HepG2 (cell line): Measurements from ENCODE around the gene GABRB1. TPM values are rescaled to one million over a fixed set of nuclear protein-coding genes. Genes with fewer than 3 reads are reported as not detected.

Experiments used
- ATAC-seq: fragments of 200-7000 bp; cut with Tn5 transposase; 3 replicates; pipeline ENCODE4 v1.9.1; 2020; ENCODE audit warnings: mild to moderate bottlenecking, moderate library complexity
- BruUV-seq: library from RNA; stranded (reverse); fragments of 400-500 nt; replicated peaks from 2 replicates; lab custom pipeline; 2021; lab: Mats Ljungman, UMichigan
- CTCF ChIA-PET: fragments of 300-600 bp; formaldehyde crosslinking; extraction: SDS; loops from one replicate; lab custom pipeline; 2021; ENCODE audit warnings: low total read pairs, inconsistent platforms, low intra/inter-chr PET ratio; lab: Yijun Ruan, JAX
- POLR2A ChIA-PET: fragments of 350-600 bp; sonication (Branson Sonifier 250); formaldehyde crosslinking; loops from one replicate; lab custom pipeline; 2020; ENCODE audit warnings: antibody characterized with exemption, inconsistent platforms; lab: Yijun Ruan, JAX
- DNase-seq: peaks from one replicate; pipeline ENCODE4 v3.0.0-alpha.2; 2015; ENCODE audit warnings: low spot score
- FAIRE-seq: peaks from 3 replicates; lab custom pipeline; 2011; peaks lifted over from hg19 to GRCh38; lab: Jason Lieb, UNC
- H2AFZ ChIP-seq: one replicate; pipeline ENCODE4 v1.6.1; 2011; ENCODE audit warnings: low read length, inconsistent platforms
- H3K27ac ChIP-seq: fragments of 300-600 bp; 3 replicates; pipeline ENCODE4 v1.8.0; 2011; ENCODE audit warnings: mixed run types, mild to moderate bottlenecking, mixed read lengths, low read length, inconsistent platforms; ENCODE audit not compliant: insufficient read depth; ENCODE audit errors: extremely low read length
- H3K27me3 ChIP-seq, 2 experiments: fragments of 200-600 bp in 1 of 2; 2 replicates in 1 of 2; 3 replicates in 1 of 2; pipeline versions ENCODE4 v1.6.0 to v1.8.0; 2011; ENCODE audit warnings: low read length in 2 of 2, mild to moderate bottlenecking in 2 of 2, moderate library complexity in 2 of 2, inconsistent platforms in 1 of 2; ENCODE audit not compliant: insufficient read depth in 2 of 2, control insufficient read depth in 1 of 2
- H3K36me3 ChIP-seq, 2 experiments: fragments of 200-600 bp in 1 of 2; replicated peaks in 1 of 2; 2 replicates in 1 of 2; 3 replicates in 1 of 2; pipeline versions ENCODE4 v1.5.1 to v1.8.0; 2011; ENCODE audit warnings: low read length in 2 of 2, inconsistent platforms in 1 of 2; ENCODE audit not compliant: insufficient read depth in 2 of 2, control insufficient read depth in 1 of 2
- H3K4me1 ChIP-seq: 2 replicates; pipeline ENCODE4 v1.5.1; 2012; ENCODE audit warnings: low read length, inconsistent platforms; ENCODE audit not compliant: insufficient read depth
- H3K4me2 ChIP-seq: 2 replicates; pipeline ENCODE4 v1.6.0; 2011; ENCODE audit warnings: low read depth, low read length, inconsistent platforms
- H3K4me3 ChIP-seq, 3 experiments: fragments of 200-600 bp in 1 of 3; sonication (generic), shearing (Covaris generic) in 1 of 3; replicated peaks in 1 of 3; 2 replicates each; pipeline ENCODE4 v1.5.1; 2011 to 2016; ENCODE audit warnings: low read length in 3 of 3, inconsistent platforms in 2 of 3, low read depth in 2 of 3, mild to moderate bottlenecking in 2 of 3, control low read depth in 1 of 3, mixed read lengths in 1 of 3; ENCODE audit not compliant: insufficient read depth in 1 of 3
- H3K79me2 ChIP-seq: one replicate; pipeline ENCODE4 v1.6.1; 2011; ENCODE audit warnings: low read length, inconsistent platforms; ENCODE audit not compliant: insufficient read depth
- H3K9ac ChIP-seq: 2 replicates; pipeline ENCODE4 v1.6.0; 2011; ENCODE audit warnings: mild to moderate bottlenecking, low read depth, low read length, inconsistent platforms; ENCODE audit not compliant: insufficient read depth
- H3K9me3 ChIP-seq: 2 replicates; pipeline ENCODE4 v1.5.1; 2012; ENCODE audit warnings: mild to moderate bottlenecking, low read length
- H4K20me1 ChIP-seq: 2 replicates; pipeline ENCODE4 v1.6.0; 2011; ENCODE audit warnings: inconsistent platforms, mild to moderate bottlenecking, low read length, moderate library complexity; ENCODE audit not compliant: insufficient read depth
- ASH2L ChIP-seq: fragments of 300-600, 200-600 bp; sonication (generic); IDR thresholded peaks from 2 replicates; pipeline ENCODE4 v1.7.0; 2017; ENCODE audit warnings: low read depth, mild to moderate bottlenecking, moderate library complexity, mixed read lengths, low read length; ENCODE audit not compliant: insufficient read length
- MAFF ChIP-seq: IDR thresholded peaks from 2 replicates; pipeline ENCODE4 v1.6.1; 2011; ENCODE audit warnings: low read depth, low read length, improper control_type of control experiment
- MAFK ChIP-seq, 2 experiments: IDR thresholded peaks in 1 of 2; conservative IDR thresholded peaks in 1 of 2; 2 replicates each; pipeline ENCODE4 v1.6.1; 2011; ENCODE audit warnings: improper control_type of control experiment in 2 of 2, low read length in 2 of 2
- RARG ChIP-seq: sonication (generic); formaldehyde crosslinking; IDR thresholded peaks from 2 replicates; pipeline ENCODE4 v1.4.0; 2020; ENCODE audit warnings: low read depth, mild to moderate bottlenecking, missing genetic modification reagents
- RCOR2 ChIP-seq: IDR thresholded peaks from 2 replicates; pipeline ENCODE4 v1.6.1; 2016; ENCODE audit warnings: missing biosample characterization, missing genetic modification reagents
- WGBS: methylation state at CpG from one replicate; pipeline ENCODE4 v1.1.6; 2017; ENCODE audit warnings: low lambda C conversion rate; 5-methylcytosine and 5-hydroxymethylcytosine counted together
- in situ Hi-C: cut with HindIII; loops from 2 replicates; pipeline ENCODE4 v1.10.0; 2017; ENCODE audit warnings: low pct_unique_long_range_greater_than_20kb; ENCODE audit not compliant: extremely low pct_ligation_motif_present
- intact Hi-C: fragments of 100-400 bp; cut with micrococcal nuclease; formaldehyde crosslinking; loops from one replicate; pipeline ENCODE4 v1.10.0; 2022; ENCODE audit not compliant: unreplicated experiment
- polyA plus RNA-seq, 8 experiments: library from polyadenylated mRNA; depleted of rRNA in 3 of 8; stranded (reverse) in 7 of 8; unstranded in 1 of 8; fragments of >200 nt; fragmentation: Illumina TruSeq in 4 of 8; extraction: Trizol in 4 of 8; gene quantifications; 2 replicates each; pipeline versions ENCODE4 v1.2.1 to v1.2.3, GENCODE V29; 2011 to 2016; ENCODE audit warnings: low read depth in 4 of 8, missing spikeins in 1 of 8, mixed read lengths in 1 of 8; ENCODE audit not compliant: insufficient read depth in 1 of 8
- total RNA-seq, 5 experiments: library from RNA; depleted of rRNA; stranded (reverse); fragments of >200 nt; fragmentation: Illumina TruSeq; extraction: Trizol; gene quantifications; 2 replicates each; pipeline ENCODE4 v1.2.3, GENCODE V29; 2016; ENCODE audit warnings: low read depth in 1 of 5
- TF ChIP-seq, protein P1 (sequence below): sonication (generic); formaldehyde crosslinking; IDR thresholded peaks from 2 replicates; pipeline ENCODE4 v1.5.1; 2020; ENCODE audit warnings: mild to moderate bottlenecking, missing genetic modification reagents, borderline replicate concordance
- TF ChIP-seq, protein P2 (sequence below): sonication (generic); formaldehyde crosslinking; IDR thresholded peaks from 2 replicates; pipeline ENCODE4 v1.4.0; 2020; ENCODE audit warnings: missing genetic modification reagents

Gene GABRB1
- total and polyA plus RNA-seq, 2 of the 13 experiments (the other 11 are each of a cell fraction or from before 2014, with no cell fraction given): not detected

DNA sequence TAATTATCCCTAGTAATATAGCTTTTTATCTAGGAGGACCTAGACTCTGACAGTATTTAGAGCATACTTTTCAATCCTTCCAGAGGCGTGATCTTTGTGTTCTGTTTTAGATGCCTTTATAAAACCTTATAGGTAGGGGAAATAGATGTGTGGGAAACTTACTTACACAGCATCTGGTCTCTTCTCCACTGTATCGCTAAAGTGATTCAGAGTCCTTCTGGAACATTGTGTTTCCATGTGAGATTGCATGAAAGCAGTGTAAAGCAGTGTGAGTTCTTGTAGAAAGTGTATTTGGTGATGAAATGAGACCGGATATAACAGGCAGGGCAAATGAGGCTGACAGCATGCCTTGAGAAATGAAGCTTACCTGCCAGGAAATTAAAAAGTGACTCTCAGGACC, 9.5 kb downstream of the GABRB1 start (continued):
- TF ChIP-seq, protein P1, sequence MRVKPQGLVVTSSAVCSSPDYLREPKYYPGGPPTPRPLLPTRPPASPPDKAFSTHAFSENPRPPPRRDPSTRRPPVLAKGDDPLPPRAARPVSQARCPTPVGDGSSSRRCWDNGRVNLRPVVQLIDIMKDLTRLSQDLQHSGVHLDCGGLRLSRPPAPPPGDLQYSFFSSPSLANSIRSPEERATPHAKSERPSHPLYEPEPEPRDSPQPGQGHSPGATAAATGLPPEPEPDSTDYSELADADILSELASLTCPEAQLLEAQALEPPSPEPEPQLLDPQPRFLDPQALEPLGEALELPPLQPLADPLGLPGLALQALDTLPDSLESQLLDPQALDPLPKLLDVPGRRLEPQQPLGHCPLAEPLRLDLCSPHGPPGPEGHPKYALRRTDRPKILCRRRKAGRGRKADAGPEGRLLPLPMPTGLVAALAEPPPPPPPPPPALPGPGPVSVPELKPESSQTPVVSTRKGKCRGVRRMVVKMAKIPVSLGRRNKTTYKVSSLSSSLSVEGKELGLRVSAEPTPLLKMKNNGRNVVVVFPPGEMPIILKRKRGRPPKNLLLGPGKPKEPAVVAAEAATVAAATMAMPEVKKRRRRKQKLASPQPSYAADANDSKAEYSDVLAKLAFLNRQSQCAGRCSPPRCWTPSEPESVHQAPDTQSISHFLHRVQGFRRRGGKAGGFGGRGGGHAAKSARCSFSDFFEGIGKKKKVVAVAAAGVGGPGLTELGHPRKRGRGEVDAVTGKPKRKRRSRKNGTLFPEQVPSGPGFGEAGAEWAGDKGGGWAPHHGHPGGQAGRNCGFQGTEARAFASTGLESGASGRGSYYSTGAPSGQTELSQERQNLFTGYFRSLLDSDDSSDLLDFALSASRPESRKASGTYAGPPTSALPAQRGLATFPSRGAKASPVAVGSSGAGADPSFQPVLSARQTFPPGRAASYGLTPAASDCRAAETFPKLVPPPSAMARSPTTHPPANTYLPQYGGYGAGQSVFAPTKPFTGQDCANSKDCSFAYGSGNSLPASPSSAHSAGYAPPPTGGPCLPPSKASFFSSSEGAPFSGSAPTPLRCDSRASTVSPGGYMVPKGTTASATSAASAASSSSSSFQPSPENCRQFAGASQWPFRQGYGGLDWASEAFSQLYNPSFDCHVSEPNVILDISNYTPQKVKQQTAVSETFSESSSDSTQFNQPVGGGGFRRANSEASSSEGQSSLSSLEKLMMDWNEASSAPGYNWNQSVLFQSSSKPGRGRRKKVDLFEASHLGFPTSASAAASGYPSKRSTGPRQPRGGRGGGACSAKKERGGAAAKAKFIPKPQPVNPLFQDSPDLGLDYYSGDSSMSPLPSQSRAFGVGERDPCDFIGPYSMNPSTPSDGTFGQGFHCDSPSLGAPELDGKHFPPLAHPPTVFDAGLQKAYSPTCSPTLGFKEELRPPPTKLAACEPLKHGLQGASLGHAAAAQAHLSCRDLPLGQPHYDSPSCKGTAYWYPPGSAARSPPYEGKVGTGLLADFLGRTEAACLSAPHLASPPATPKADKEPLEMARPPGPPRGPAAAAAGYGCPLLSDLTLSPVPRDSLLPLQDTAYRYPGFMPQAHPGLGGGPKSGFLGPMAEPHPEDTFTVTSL (CRISPR knock-in tag): no peak
- TF ChIP-seq ASH2L (no peak), RARG (CRISPR knock-in tag) (no peak)

DNA sequence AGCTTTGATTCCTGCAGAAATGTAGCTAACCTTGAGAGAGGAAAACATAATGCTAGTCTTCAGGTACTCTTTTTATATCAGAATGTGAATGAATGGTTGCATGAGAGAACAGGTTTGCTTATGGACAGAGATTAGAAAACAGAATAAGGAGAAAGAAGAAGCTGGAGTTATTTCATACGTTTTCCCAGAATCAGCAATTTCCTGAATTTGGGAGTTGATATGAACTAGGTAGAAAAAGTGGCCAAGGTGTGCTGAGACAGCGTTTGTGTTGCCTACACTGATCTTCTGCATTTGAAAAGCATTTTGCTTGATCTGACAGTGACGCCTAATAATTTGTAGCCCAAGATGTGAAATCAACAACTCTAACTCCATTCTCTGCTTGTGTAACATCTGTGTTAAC, 12.5 kb downstream of the GABRB1 start:
- no peak overlapping the region for H2AFZ ChIP-seq
- H3K36me3 ChIP-seq: no peaks in the 10 kb centered on the region
- intact Hi-C loops: no loop called here
- H4K20me1 ChIP-seq: no peaks in the 10 kb centered on the region
- TF ChIP-seq, protein P2, sequence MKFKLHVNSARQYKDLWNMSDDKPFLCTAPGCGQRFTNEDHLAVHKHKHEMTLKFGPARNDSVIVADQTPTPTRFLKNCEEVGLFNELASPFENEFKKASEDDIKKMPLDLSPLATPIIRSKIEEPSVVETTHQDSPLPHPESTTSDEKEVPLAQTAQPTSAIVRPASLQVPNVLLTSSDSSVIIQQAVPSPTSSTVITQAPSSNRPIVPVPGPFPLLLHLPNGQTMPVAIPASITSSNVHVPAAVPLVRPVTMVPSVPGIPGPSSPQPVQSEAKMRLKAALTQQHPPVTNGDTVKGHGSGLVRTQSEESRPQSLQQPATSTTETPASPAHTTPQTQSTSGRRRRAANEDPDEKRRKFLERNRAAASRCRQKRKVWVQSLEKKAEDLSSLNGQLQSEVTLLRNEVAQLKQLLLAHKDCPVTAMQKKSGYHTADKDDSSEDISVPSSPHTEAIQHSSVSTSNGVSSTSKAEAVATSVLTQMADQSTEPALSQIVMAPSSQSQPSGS: no peak
- TF ChIP-seq MAFK (conservative IDR thresholded peaks at IDR 0.05 in 1 of 2, IDR thresholded peaks at IDR 0.05 in 1 of 2; ENCODE audit: low read length in 2 of 2): peak; percentile 54 to 74; a peak in 3 of 4 replicates
- TF ChIP-seq MAFF: peak; percentile 52; the same call in 1 of the 2 replicates
- no peak for TF ChIP-seq RCOR2 (CRISPR knock-in tag)
- whole genome bisulfite sequencing: 17% methylated on average over 3 of the region's 3 CpGs
- ChIA-PET POLR2A (no interaction called here), CTCF (no interaction called here)
- no peaks in the 10 kb centered on the region for H3K9me3 ChIP-seq
- H3K27ac ChIP-seq: no peak overlapping the region
- no peak for FAIRE-seq
- H3K79me2 ChIP-seq: no peaks in the 10 kb centered on the region
- in situ Hi-C loops: no loop called here
- no peak for ATAC-seq
- no peaks in the 10 kb centered on the region for H3K27me3 ChIP-seq
- no peak overlapping the region for H3K4me3 ChIP-seq
- H3K4me1 ChIP-seq: no peaks in the 10 kb centered on the region
- no TSS peak for BruUV-seq
- no peak overlapping the region for H3K4me2 ChIP-seq
- H3K9ac ChIP-seq: no peak overlapping the region
- no peak for DNase-seq
